ENCODE results near the gene SLC22A16. TPM values are rescaled to one million over a fixed set of nuclear protein-coding genes. Genes with fewer than 3 reads are reported as not detected.

SLC22A16 gene
- total and polyA plus RNA-seq, 2 experiments from 2014 or later, result not detected

DNA sequence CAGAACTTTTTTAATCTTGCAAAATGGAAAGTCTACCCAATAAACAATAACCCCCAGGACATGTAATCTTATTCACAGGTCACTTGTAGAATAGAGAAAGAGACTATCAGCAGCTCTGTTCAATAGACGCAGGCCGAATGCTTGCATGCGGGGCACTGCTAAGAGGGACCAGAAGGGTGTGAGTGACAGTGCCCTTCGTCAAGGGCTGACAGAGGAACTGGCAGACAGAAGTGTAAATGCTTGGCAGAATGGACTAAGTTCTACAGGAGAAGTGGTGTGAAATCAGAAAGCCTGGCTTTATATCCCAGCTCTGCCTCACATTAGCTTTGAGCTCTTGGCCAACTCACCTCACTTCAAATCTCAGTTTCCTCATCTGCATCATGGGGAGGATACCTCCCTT is 82.0 kb downstream of the SLC22A16 start:
- no peak overlapping the region for H3K27ac ChIP-seq
- DNase-seq (ENCODE audit: low read depth in 1 of 2, low spot score in 1 of 2), result no peak
- no peaks in the 10 kb centered on the region for H3K9me3 ChIP-seq (ENCODE audit: low read depth)
- no peak overlapping the region for H3K4me3 ChIP-seq
- peaks cover 13% of the 10 kb centered on the region for H3K4me1 ChIP-seq (ENCODE audit: low read depth)
- no peaks in the 10 kb centered on the region for H3K36me3 ChIP-seq
- TF ChIP-seq, protein P1, sequence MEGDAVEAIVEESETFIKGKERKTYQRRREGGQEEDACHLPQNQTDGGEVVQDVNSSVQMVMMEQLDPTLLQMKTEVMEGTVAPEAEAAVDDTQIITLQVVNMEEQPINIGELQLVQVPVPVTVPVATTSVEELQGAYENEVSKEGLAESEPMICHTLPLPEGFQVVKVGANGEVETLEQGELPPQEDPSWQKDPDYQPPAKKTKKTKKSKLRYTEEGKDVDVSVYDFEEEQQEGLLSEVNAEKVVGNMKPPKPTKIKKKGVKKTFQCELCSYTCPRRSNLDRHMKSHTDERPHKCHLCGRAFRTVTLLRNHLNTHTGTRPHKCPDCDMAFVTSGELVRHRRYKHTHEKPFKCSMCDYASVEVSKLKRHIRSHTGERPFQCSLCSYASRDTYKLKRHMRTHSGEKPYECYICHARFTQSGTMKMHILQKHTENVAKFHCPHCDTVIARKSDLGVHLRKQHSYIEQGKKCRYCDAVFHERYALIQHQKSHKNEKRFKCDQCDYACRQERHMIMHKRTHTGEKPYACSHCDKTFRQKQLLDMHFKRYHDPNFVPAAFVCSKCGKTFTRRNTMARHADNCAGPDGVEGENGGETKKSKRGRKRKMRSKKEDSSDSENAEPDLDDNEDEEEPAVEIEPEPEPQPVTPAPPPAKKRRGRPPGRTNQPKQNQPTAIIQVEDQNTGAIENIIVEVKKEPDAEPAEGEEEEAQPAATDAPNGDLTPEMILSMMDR (IDR thresholded peaks at IDR 0.05; ENCODE audit: low read depth, low read length), result no peak
- H3K27me3 ChIP-seq, result no peaks in the 10 kb centered on the region

DNA sequence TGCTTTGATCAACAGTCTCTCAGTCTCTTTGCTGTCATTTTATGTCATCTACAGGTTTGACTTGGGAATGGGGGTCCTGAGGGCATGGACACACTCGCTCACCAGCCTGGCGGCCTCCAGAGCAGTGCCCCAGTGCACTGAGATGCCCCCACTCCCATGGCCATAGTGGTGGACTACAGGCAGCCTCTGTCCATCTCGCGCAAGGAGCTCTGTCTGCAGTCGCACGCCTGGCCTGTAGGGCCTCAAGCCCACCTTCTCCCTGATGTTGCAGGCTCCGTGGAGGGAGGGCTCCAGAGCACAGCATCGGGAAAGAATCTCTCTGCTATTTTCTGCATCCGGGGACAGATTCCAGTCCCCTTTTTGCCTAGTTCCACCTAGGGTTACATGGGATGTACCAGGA is 83.7 kb downstream of the SLC22A16 start:
- Histone ChIP-seq H3K27me3 (no peaks in the 10 kb centered on the region), H3K27ac (no peak overlapping the region), H3K4me3 (no peak overlapping the region), H3K9me3 (ENCODE audit: low read depth) (no peaks in the 10 kb centered on the region), H3K36me3 (no peaks in the 10 kb centered on the region), H3K4me1 (ENCODE audit: low read depth) (peaks cover 25% of the 10 kb centered on the region)
- DNase-seq (ENCODE audit: low read depth in 1 of 2, low spot score in 1 of 2), result no peak
- TF ChIP-seq, protein P1 (IDR thresholded peaks at IDR 0.05; ENCODE audit: low read depth, low read length), result no peak

DNA sequence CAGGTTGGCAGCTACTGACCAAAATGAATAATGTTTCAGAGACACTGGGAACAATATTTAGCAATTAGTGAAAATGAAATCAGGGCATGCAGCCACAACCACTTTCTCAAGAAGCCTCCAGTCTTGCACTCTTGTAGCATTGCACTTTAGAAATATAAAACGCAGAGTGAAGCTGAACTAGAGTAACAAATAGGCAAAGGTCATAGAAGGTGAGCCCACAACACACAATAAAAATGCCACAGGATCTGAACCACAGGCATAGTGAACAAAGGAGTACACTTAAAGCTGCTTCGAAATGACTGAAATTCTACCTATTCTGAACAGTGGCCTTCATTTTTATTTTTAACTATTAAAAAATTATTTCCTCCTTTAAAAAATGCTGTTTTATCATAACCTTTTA is 86.0 kb downstream of the SLC22A16 start:
- DNase-seq (ENCODE audit: low read depth in 1 of 2, low spot score in 1 of 2), result no peak
- Histone ChIP-seq H3K4me3 (no peak overlapping the region), H3K27me3 (no peaks in the 10 kb centered on the region), H3K9me3 (ENCODE audit: low read depth) (no peaks in the 10 kb centered on the region), H3K4me1 (ENCODE audit: low read depth) (peaks cover 25% of the 10 kb centered on the region), H3K27ac (peak overlapping the region; percentile 71), H3K36me3 (no peaks in the 10 kb centered on the region)
- TF ChIP-seq, protein P1 (IDR thresholded peaks at IDR 0.05; ENCODE audit: low read depth, low read length), result no peak

DNA sequence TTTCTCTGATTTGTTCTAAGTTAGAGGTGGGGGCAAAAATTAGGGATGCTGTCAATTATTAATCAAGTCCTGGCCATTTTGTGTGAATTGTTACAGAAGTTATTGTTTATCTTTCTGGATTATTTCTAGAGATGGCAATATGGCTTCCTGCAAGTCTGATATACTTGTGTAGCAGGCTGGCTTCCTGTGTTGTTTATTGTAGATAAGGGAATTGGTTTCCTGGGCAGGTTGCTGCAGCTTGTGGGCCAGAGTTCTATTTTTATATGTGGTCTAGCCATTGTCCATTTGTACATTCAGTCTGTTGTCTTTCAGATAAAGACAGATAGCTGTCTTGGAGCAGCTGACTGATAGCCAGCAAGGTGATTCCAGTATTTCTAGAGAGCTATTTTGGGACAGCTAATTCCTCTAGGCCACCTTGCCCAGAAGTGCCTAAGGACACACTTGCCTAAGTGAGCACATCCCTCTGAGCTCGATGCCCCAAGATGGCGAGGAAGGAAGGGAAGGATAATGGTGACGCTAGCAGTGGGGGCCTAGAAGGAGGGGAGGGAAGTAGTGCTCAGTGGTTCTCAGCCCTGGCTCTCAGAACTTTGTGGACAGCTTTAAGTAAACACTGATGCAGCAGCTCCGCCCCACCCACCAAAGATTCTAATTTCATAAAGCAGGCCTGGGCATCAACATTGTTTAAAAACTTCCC is 86.6 kb downstream of the SLC22A16 start:
- DNase-seq (ENCODE audit: low read depth in 1 of 2, low spot score in 1 of 2), result no peak
- Histone ChIP-seq H3K9me3 (ENCODE audit: low read depth) (no peaks in the 10 kb centered on the region), H3K4me3 (no peak overlapping the region)

DNA sequence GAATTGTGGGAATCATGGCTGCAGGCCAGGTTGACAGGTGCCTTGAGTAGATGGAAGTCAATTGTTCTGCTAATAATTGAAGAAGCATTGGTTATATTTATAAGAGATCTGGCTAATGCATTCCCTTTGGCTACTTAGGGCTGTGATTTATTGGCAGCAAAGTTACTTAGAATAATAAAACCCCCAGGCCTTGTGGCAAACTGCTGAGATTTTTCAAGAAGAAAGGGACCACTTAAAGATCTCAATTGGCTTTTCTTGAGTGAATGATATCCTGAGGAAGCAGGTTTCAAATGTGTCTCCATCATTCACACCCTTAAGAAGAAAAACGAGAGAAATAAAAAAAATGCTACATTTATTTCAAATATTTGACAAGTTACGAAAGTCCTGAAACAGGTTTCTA is 88.4 kb downstream of the SLC22A16 start:
- no peak overlapping the region for H3K27ac ChIP-seq
- H3K4me1 ChIP-seq (ENCODE audit: low read depth), result peaks cover 25% of the 10 kb centered on the region
- TF ChIP-seq, protein P1 (IDR thresholded peaks at IDR 0.05; ENCODE audit: low read depth, low read length), result no peak
- no peaks in the 10 kb centered on the region for H3K9me3 ChIP-seq (ENCODE audit: low read depth)
- no peaks in the 10 kb centered on the region for H3K36me3 ChIP-seq
- no peak overlapping the region for H3K4me3 ChIP-seq
- DNase-seq (ENCODE audit: low read depth in 1 of 2, low spot score in 1 of 2), result no peak
- H3K27me3 ChIP-seq, result no peaks in the 10 kb centered on the region

More for the DNA sequence above, 86.6 kb downstream of the SLC22A16 start:
- peaks cover 25% of the 10 kb centered on the region for H3K4me1 ChIP-seq (ENCODE audit: low read depth)
- TF ChIP-seq, protein P1 (IDR thresholded peaks at IDR 0.05; ENCODE audit: low read depth, low read length), result no peak
- H3K27me3 ChIP-seq, result no peaks in the 10 kb centered on the region
- no peaks in the 10 kb centered on the region for H3K36me3 ChIP-seq
- H3K27ac ChIP-seq, result peak overlapping the region; percentile 71

Data from cardiac muscle cell (in vitro differentiated cells and primary cell).